Astrocyte of the cerebellum (primary cell): ENCODE measurements around the gene WBP1.
"Not testable (repeated sequence)": the region's sequence is repeated elsewhere in the genome, so short reads cannot be mapped to it uniquely, and the experiment has no call there.

Experiments used
- DNase-seq: peaks from one replicate; pipeline ENCODE4 v3.0.0-alpha.2; 2011; ENCODE audit warnings: low read depth
- H3K4me3 ChIP-seq: 2 replicates; pipeline ENCODE4 v1.5.1; 2011; ENCODE audit warnings: mild to moderate bottlenecking, low read depth, low read length, moderate library complexity
- in situ Hi-C: cut with HindIII; loops from 2 replicates; pipeline ENCODE4 v1.10.0; 2017; ENCODE audit warnings: low sequenced_read_pairs
- TF ChIP-seq, protein P1 (sequence below): IDR thresholded peaks from 2 replicates; pipeline ENCODE4 v1.5.1; 2012; ENCODE audit warnings: low read length, low read depth, moderate library complexity, mild to moderate bottlenecking; ENCODE audit errors: missing control alignments

Gene WBP1

DNA sequence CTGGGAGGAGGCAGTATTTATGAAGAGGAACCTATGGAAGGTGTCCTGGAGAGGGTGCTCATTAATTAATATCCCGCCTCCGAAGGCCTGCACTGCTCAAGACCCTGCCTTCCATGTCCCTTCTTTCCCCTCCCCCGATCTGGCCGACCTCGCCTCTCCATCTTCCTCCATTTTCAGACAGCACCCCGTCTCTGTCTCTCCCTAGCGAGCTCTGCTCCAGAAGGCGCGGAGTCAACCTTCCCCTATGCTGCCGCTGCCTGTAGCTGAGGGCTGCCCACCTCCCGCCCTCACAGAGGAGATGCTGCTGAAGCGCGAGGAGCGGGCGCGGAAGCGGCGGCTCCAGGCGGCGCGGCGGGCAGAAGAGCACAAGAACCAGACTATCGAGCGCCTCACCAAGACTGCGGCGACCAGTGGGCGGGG is 1.1 kb upstream of the WBP1 start:
- no peak for DNase-seq
- peak overlapping the region; percentile 62 for H3K4me3 ChIP-seq
- TF ChIP-seq, protein P1, sequence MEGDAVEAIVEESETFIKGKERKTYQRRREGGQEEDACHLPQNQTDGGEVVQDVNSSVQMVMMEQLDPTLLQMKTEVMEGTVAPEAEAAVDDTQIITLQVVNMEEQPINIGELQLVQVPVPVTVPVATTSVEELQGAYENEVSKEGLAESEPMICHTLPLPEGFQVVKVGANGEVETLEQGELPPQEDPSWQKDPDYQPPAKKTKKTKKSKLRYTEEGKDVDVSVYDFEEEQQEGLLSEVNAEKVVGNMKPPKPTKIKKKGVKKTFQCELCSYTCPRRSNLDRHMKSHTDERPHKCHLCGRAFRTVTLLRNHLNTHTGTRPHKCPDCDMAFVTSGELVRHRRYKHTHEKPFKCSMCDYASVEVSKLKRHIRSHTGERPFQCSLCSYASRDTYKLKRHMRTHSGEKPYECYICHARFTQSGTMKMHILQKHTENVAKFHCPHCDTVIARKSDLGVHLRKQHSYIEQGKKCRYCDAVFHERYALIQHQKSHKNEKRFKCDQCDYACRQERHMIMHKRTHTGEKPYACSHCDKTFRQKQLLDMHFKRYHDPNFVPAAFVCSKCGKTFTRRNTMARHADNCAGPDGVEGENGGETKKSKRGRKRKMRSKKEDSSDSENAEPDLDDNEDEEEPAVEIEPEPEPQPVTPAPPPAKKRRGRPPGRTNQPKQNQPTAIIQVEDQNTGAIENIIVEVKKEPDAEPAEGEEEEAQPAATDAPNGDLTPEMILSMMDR: no peak
- in situ Hi-C loops: no loop called here

DNA sequence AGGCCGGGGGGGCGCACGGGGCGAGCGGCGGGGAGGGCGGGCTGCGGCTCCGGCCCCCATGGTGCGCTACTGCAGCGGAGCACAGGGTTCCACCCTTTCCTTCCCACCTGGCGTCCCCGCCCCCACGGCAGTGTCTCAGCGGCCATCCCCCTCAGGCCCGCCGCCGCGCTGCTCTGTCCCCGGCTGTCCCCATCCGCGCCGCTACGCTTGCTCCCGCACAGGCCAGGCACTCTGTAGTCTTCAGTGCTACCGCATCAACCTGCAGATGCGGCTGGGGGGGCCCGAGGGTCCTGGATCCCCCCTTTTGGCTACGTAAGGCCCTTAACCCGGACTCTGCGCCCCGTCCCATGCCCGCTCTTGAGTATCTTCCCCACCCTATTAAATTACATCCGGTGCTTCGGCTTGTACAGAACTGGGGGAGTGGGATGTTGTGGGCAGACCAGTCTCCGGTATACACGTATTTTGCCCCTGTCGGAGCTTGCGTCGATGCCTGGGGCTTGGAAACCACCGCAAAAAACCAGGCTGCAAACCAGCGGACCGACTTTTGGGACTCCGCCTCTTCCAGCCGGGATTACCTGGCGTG is 598 bp upstream of the WBP1 start:
- in situ Hi-C loops: no loop called here
- peak overlapping the region; percentile 62 for H3K4me3 ChIP-seq
- no peak for DNase-seq
- TF ChIP-seq, protein P1: no peak

DNA sequence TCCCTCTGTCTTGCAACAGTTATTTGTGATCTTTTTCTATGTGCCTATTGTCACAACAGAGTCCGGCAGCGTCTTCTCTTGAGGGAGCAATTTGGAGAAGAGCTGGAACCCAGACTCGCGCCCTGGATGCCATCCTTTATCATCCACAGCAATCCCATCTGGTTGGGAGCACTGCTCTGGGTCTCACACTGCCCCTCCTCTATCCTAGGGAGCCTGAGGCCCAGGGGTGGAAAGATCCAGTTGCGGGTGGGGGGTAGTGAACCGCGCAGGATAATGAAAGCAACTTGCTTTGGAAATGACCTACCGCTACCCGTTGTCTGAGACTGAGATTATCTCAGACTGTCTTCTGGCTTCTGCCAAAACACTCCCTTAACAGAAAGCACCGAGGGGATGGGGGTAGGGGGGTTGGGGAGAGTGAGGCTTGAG is 713 bp downstream of the WBP1 start:
- DNase-seq: no peak
- TF ChIP-seq, protein P1: no peak
- in situ Hi-C loops: no loop called here
- H3K4me3 ChIP-seq: peak overlapping the region; percentile 62

DNA sequence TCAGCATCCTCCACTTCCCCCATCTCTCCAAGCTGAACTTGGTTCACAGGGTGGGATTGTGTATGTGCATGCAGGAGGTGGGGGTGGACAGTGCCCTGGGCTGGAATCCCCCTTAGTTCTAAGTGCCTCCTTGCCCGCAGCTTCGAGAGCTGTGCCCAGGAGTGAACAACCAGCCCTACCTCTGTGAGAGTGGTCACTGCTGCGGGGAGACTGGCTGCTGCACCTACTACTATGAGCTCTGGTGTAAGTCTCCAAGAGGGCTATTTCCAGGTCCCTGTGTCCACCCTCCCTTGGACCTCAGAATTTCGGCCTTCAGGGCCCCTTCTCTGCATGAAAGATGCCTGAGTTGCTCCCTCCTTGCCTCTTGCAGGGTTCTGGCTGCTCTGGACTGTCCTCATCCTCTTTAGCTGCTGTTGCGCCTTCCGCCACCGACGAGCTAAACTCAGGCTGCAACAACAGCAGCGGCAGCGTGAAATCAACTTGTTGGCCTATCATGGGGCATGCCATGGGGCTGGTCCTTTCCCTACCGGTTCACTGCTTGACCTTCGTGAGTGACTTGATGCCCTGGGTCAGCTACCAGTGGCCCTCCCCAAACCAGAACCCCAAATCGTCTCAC is 1.4 kb downstream of the WBP1 start:
- peak overlapping the region; percentile 62 for H3K4me3 ChIP-seq
- DNase-seq, in situ Hi-C loops: not testable (repeated sequence)

DNA sequence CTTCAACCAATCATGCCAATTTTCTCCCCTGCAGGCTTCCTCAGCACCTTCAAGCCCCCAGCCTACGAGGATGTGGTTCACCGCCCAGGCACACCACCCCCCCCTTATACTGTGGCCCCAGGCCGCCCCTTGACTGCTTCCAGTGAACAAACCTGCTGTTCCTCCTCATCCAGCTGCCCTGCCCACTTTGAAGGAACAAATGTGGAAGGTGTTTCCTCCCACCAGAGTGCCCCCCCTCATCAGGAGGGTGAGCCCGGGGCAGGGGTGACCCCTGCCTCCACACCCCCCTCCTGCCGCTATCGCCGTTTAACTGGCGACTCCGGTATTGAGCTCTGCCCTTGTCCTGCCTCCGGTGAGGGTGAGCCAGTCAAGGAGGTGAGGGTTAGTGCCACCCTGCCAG is 1.9 kb downstream of the WBP1 start:
- DNase-seq, H3K4me3 ChIP-seq, in situ Hi-C loops: not testable (repeated sequence)

DNA sequence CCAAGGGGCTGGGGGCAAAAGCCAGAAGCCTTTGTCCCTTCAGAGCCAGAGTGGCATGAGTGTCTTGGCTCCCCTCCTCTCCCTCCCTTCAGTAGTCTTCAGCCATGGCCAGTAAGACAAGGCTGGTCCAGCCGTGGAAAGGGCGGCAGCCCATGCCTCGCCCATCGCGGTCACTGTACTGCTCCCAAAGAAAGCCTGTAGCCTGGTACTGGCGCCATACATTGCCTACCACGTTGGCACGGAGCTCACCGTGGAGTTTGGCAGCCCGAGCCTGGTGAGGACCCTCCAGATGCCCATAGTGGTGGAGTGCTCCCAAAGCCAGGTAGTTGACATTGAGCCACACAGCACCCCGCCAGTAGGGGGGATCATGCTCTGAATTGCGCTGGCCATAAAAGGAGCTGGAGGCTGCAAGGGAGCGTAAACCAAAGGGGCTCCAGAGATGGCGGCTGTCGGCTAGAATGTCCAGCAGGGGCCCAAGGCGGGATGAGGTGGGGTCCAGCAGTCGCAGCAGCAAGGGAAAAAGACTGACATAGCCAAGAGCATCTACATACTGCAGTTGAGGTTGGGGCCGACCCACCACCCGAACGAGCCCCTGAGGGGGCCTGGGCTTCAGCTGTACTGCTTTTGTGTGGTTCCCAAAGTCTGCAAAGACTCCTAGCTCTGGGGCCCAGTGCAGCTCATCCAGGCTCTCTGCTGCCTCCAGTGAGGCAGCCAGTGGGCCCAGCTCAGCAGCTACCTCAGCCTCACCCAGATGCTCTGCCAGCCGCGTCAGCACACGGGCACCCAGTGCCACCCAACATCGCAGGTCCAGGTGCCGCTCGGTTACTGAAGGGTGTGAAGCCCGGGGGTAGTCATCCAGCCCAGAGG is 3.2 kb downstream of the WBP1 start:
- DNase-seq: no peak
- in situ Hi-C loops: no loop called here
- TF ChIP-seq, protein P1: no peak

DNA sequence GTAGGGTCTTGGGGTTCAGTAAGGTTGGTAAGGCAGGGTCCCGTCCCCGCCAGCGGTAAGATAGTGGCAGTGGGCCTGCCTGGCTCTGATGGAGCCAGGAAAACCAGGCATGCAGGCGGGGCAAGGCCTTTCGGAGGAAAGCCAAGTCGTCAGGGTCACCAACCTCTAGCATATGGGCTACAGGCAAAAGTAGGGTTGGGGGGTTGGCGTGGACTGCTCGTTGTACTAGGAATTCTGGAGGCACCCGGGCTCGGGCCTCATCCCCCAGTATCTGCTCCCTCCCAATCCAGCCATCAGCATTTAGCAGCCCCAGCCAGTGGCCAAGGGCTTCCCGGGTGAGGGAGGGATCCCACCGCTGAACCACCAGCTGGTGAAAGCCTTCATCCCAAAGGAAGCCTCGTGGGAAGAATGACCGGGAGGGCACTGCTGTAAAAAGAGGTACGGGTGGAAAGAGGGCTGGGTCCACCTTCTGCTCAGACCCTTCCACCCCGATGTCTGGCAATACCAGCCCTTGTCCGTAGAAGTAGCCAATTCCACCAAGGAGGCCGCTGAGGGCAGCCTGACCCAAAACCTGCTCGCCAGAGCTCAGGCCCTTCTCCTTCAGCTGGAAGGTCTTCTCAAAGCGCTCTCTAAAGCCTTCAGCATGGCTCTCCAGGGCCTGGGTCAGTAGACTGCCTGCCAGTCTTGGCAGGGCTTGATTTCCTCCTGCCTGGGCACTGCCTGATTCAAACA is 4.0 kb downstream of the WBP1 start:
- DNase-seq: no peak
- TF ChIP-seq, protein P1: no peak
- in situ Hi-C loops: no loop called here
- no peak overlapping the region for H3K4me3 ChIP-seq

More for the DNA sequence above, 3.2 kb downstream of the WBP1 start:
- no peak overlapping the region for H3K4me3 ChIP-seq
